ENCODE results near the gene HUNK.

DNA sequence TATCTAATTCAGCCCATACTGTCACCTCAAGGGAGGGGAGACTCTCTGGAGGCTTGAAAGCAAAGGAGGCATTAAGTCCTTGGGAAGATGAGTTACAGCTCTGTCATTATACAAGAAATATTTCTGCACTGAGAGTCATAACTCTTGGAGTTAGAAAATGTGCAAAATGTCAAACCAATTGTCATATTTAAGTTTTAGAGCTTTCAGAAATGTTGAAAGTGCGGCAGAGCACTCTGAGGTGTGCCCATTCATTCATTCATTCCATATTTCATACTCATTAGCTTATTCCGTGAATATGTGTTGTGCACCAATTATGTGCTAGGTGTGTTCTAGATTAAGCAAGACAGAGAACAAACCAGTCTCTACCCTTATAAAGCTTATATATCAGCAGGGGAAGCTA is 87.1 kb downstream of the HUNK start:
- TF ChIP-seq BRCA1 (IDR thresholded peaks at IDR 0.05; ENCODE audit: low read depth, low read length), result no peak
- TF ChIP-seq CHD1 (IDR thresholded peaks at IDR 0.05; ENCODE audit: low read depth, low read length), result no peak
- no peak for TF ChIP-seq POLR2AphosphoS5 (IDR thresholded peaks at IDR 0.05; ENCODE audit: low read depth, low read length)
